ENCODE measurements around the gene ZMYM1.
"Not testable (repeated sequence)": the region's sequence is repeated elsewhere in the genome, so short reads cannot be mapped to it uniquely, and the experiment has no call there.

ZMYM1 gene

GRCh38 chr1:35085421-35085820, 6.2 kb downstream of the ZMYM1 start:
- Histone ChIP-seq H3K4me1 (ENCODE audit: control insufficient read depth, insufficient read depth, low read length) (peaks cover under 1% of the 10 kb centered on the region), H3K27me3 (ENCODE audit: control insufficient read depth, insufficient read depth, low read length) (no peaks in the 10 kb centered on the region), H3K4me3 (ENCODE audit: low read length) (no peak overlapping the region), H3K9ac (ENCODE audit: low read length) (no peak overlapping the region), H3K36me3 (ENCODE audit: control insufficient read depth, insufficient read depth, low read length) (no peaks in the 10 kb centered on the region), H3K9me3 (ENCODE audit: control insufficient read depth, low read length) (no peaks in the 10 kb centered on the region)

GRCh38 chr1:35097224-35097623, 18.0 kb downstream of the ZMYM1 start:
- Histone ChIP-seq H3K4me1 (ENCODE audit: control insufficient read depth, insufficient read depth, low read length) (no peaks in the 10 kb centered on the region), H3K27me3 (ENCODE audit: control insufficient read depth, insufficient read depth, low read length) (no peaks in the 10 kb centered on the region), H3K9ac (ENCODE audit: low read length) (no peak overlapping the region), H3K9me3 (ENCODE audit: control insufficient read depth, low read length) (no peaks in the 10 kb centered on the region), H3K4me3 (ENCODE audit: low read length) (no peak overlapping the region), H3K36me3 (ENCODE audit: control insufficient read depth, insufficient read depth, low read length) (no peaks in the 10 kb centered on the region)

GRCh38 chr1:35111106-35111505, 31.9 kb downstream of the ZMYM1 start:
- no peaks in the 10 kb centered on the region for H3K4me1 ChIP-seq (ENCODE audit: control insufficient read depth, insufficient read depth, low read length)
- H3K36me3 ChIP-seq (ENCODE audit: control insufficient read depth, insufficient read depth, low read length): no peaks in the 10 kb centered on the region
- no peaks in the 10 kb centered on the region for H3K9me3 ChIP-seq (ENCODE audit: control insufficient read depth, low read length)
- no peaks in the 10 kb centered on the region for H3K27me3 ChIP-seq (ENCODE audit: control insufficient read depth, insufficient read depth, low read length)
- H3K4me3 ChIP-seq (ENCODE audit: low read length): no peak overlapping the region
- H3K9ac ChIP-seq (ENCODE audit: low read length): no peak overlapping the region

GRCh38 chr1:35112668-35113067, 33.5 kb downstream of the ZMYM1 start:
- no peaks in the 10 kb centered on the region for H3K36me3 ChIP-seq (ENCODE audit: control insufficient read depth, insufficient read depth, low read length)

GRCh38 chr1:35115459-35116383, 36.5 kb downstream of the ZMYM1 start:
- no peaks in the 10 kb centered on the region for H3K9me3 ChIP-seq (ENCODE audit: control insufficient read depth, low read length)
- no peak overlapping the region for H3K4me3 ChIP-seq (ENCODE audit: low read length)
- H3K36me3 ChIP-seq (ENCODE audit: control insufficient read depth, insufficient read depth, low read length): no peaks in the 10 kb centered on the region
- no peaks in the 10 kb centered on the region for H3K27me3 ChIP-seq (ENCODE audit: control insufficient read depth, insufficient read depth, low read length)
- H3K9ac ChIP-seq (ENCODE audit: low read length): no peak overlapping the region
- no peaks in the 10 kb centered on the region for H3K4me1 ChIP-seq (ENCODE audit: control insufficient read depth, insufficient read depth, low read length)

More at GRCh38 chr1:35112668-35113067, 33.5 kb downstream of the ZMYM1 start:
- Histone ChIP-seq H3K4me3 (ENCODE audit: low read length) (no peak overlapping the region), H3K27me3 (ENCODE audit: control insufficient read depth, insufficient read depth, low read length) (no peaks in the 10 kb centered on the region), H3K9ac (ENCODE audit: low read length) (no peak overlapping the region), H3K4me1 (ENCODE audit: control insufficient read depth, insufficient read depth, low read length) (no peaks in the 10 kb centered on the region), H3K9me3 (ENCODE audit: control insufficient read depth, low read length) (no peaks in the 10 kb centered on the region)

- Histone ChIP-seq H3K36me3 (ENCODE audit: control insufficient read depth, insufficient read depth, low read length) (no peaks in the 10 kb centered on the region), H3K27me3 (ENCODE audit: control insufficient read depth, insufficient read depth, low read length) (no peaks in the 10 kb centered on the region), H3K4me1 (ENCODE audit: control insufficient read depth, insufficient read depth, low read length) (no peaks in the 10 kb centered on the region), H3K4me3 (ENCODE audit: low read length) (no peak overlapping the region), H3K9me3 (ENCODE audit: control insufficient read depth, low read length) (no peaks in the 10 kb centered on the region), H3K9ac (ENCODE audit: low read length) (peak overlapping the region; percentile 64)
Observed at GRCh38 chr1:35120458-35121133, 41.4 kb downstream of the ZMYM1 start.

GRCh38 chr1:35122311-35122710, 43.1 kb downstream of the ZMYM1 start:
- H3K9me3 ChIP-seq (ENCODE audit: control insufficient read depth, low read length): no peaks in the 10 kb centered on the region
- no peak overlapping the region for H3K4me3 ChIP-seq (ENCODE audit: low read length)
- no peak overlapping the region for H3K9ac ChIP-seq (ENCODE audit: low read length)
- no peaks in the 10 kb centered on the region for H3K36me3 ChIP-seq (ENCODE audit: control insufficient read depth, insufficient read depth, low read length)
- no peaks in the 10 kb centered on the region for H3K4me1 ChIP-seq (ENCODE audit: control insufficient read depth, insufficient read depth, low read length)
- H3K27me3 ChIP-seq (ENCODE audit: control insufficient read depth, insufficient read depth, low read length): no peaks in the 10 kb centered on the region

- Histone ChIP-seq H3K4me1 (ENCODE audit: control insufficient read depth, insufficient read depth, low read length) (no peaks in the 10 kb centered on the region), H3K9me3 (ENCODE audit: control insufficient read depth, low read length) (no peaks in the 10 kb centered on the region), H3K4me3 (ENCODE audit: low read length) (no peak overlapping the region), H3K36me3 (ENCODE audit: control insufficient read depth, insufficient read depth, low read length) (no peaks in the 10 kb centered on the region), H3K27me3 (ENCODE audit: control insufficient read depth, insufficient read depth, low read length) (no peaks in the 10 kb centered on the region), H3K9ac (ENCODE audit: low read length) (no peak overlapping the region)
Observed at GRCh38 chr1:35126546-35126945, 47.4 kb downstream of the ZMYM1 start.

GRCh38 chr1:35129080-35129479, 49.9 kb downstream of the ZMYM1 start:
- H3K36me3 ChIP-seq (ENCODE audit: control insufficient read depth, insufficient read depth, low read length): no peaks in the 10 kb centered on the region
- H3K4me3 ChIP-seq (ENCODE audit: low read length): no peak overlapping the region
- no peak overlapping the region for H3K9ac ChIP-seq (ENCODE audit: low read length)
- H3K27me3 ChIP-seq (ENCODE audit: control insufficient read depth, insufficient read depth, low read length): no peaks in the 10 kb centered on the region
- H3K9me3 ChIP-seq (ENCODE audit: control insufficient read depth, low read length): no peaks in the 10 kb centered on the region
- no peaks in the 10 kb centered on the region for H3K4me1 ChIP-seq (ENCODE audit: control insufficient read depth, insufficient read depth, low read length)

- no peaks in the 10 kb centered on the region for H3K4me1 ChIP-seq (ENCODE audit: control insufficient read depth, insufficient read depth, low read length)
- no peaks in the 10 kb centered on the region for H3K9me3 ChIP-seq (ENCODE audit: control insufficient read depth, low read length)
- no peaks in the 10 kb centered on the region for H3K36me3 ChIP-seq (ENCODE audit: control insufficient read depth, insufficient read depth, low read length)
- H3K9ac ChIP-seq (ENCODE audit: low read length): no peak overlapping the region
- H3K27me3 ChIP-seq (ENCODE audit: control insufficient read depth, insufficient read depth, low read length): no peaks in the 10 kb centered on the region
- no peak overlapping the region for H3K4me3 ChIP-seq (ENCODE audit: low read length)
Observed at GRCh38 chr1:35136780-35137179, 57.6 kb downstream of the ZMYM1 start.

GRCh38 chr1:35137590-35137989, 58.4 kb downstream of the ZMYM1 start:
- H3K4me3 ChIP-seq (ENCODE audit: low read length); H3K27me3 ChIP-seq (ENCODE audit: control insufficient read depth, insufficient read depth, low read length); H3K9me3 ChIP-seq (ENCODE audit: control insufficient read depth, low read length); H3K9ac ChIP-seq (ENCODE audit: low read length); H3K36me3 ChIP-seq (ENCODE audit: control insufficient read depth, insufficient read depth, low read length); H3K4me1 ChIP-seq (ENCODE audit: control insufficient read depth, insufficient read depth, low read length): not testable (repeated sequence)

GRCh38 chr1:35142294-35142693, 63.1 kb downstream of the ZMYM1 start:
- not testable (repeated sequence) for H3K36me3 ChIP-seq (ENCODE audit: control insufficient read depth, insufficient read depth, low read length); H3K9ac ChIP-seq (ENCODE audit: low read length); H3K27me3 ChIP-seq (ENCODE audit: control insufficient read depth, insufficient read depth, low read length)

More at GRCh38 chr1:35142294-35142693, 63.1 kb downstream of the ZMYM1 start:
- H3K9me3 ChIP-seq (ENCODE audit: control insufficient read depth, low read length); H3K4me3 ChIP-seq (ENCODE audit: low read length); H3K4me1 ChIP-seq (ENCODE audit: control insufficient read depth, insufficient read depth, low read length): not testable (repeated sequence)
